Mucosa of stomach (tissue), 1 donor: ENCODE results near the gene TTC23L.

Experiments
- H3K27me3 ChIP-seq: one replicate; pipeline ENCODE4 v1.7.0; 2013; ENCODE audit warnings: mild to moderate bottlenecking, low read length; ENCODE audit not compliant: control insufficient read depth, insufficient read depth
- H3K36me3 ChIP-seq: one replicate; pipeline ENCODE4 v1.7.0; 2013; ENCODE audit warnings: low read length; ENCODE audit not compliant: control insufficient read depth, insufficient read depth
- H3K4me1 ChIP-seq: one replicate; pipeline ENCODE4 v1.7.0; 2013; ENCODE audit warnings: mild to moderate bottlenecking, low read length; ENCODE audit not compliant: control insufficient read depth, insufficient read depth
- H3K4me3 ChIP-seq: one replicate; pipeline ENCODE4 v1.7.0; 2013; ENCODE audit warnings: low read length
- H3K9ac ChIP-seq: one replicate; pipeline ENCODE4 v1.7.0; 2013; ENCODE audit warnings: mild to moderate bottlenecking, low read length, moderate library complexity
- H3K9me3 ChIP-seq: one replicate; pipeline ENCODE4 v1.7.0; 2013; ENCODE audit warnings: mild to moderate bottlenecking, low read length, moderate library complexity; ENCODE audit not compliant: control insufficient read depth
- donor health status: Pancreatic carcinoma.

Gene TTC23L

GRCh38 chr5:34929134-34929719, 90.3 kb downstream of the TTC23L start, which contains the start of gene DNAJC21:
Gene DNAJC21, plus strand, starts transcription at chr5:34929559. Its CDS starts 261 bp downstream, at chr5:34929820.
- H3K9me3 ChIP-seq: no peaks in the 10 kb centered on the region
- peak within 1 kb of the TSS; percentile 45 for H3K4me3 ChIP-seq
- H3K4me1 ChIP-seq: peaks cover 6% of the 10 kb centered on the region
- H3K27me3 ChIP-seq: no peaks in the 10 kb centered on the region
- peak within 1 kb of the TSS; percentile 92 for H3K9ac ChIP-seq
- H3K36me3 ChIP-seq: no peaks in the 10 kb centered on the region

- Histone ChIP-seq H3K9me3 (no peaks in the 10 kb centered on the region), H3K4me1 (peaks cover 5% of the 10 kb centered on the region), H3K36me3 (no peaks in the 10 kb centered on the region), H3K27me3 (no peaks in the 10 kb centered on the region), H3K4me3 (peak overlapping the region; percentile 45), H3K9ac (peak overlapping the region; percentile 92)
These were observed 90.9 kb downstream of the TTC23L start for GRCh38 chr5:34929720-34930461.

DNA sequence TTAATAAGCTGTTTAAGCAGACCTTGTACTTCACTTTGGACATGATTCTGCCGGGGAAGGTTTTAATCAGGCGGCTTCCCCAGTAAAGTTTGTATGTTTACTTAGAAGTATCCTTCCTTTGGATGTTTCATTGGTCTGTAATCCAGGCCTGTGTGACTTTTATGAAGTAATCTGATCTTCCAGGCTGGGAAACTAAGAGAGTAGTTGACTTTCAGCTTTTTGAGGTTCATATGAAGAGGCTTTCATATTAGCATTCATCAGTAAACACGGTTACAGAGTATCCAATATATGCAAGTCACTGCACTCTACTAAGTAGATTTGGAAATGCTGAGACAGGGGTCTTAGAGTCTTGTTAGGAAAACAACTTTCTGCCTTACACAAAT, 91.5 kb downstream of the TTC23L start:
- Histone ChIP-seq H3K36me3 (no peaks in the 10 kb centered on the region), H3K4me1 (peaks cover 5% of the 10 kb centered on the region), H3K9ac (peak overlapping the region; percentile 92), H3K4me3 (peak overlapping the region; percentile 45), H3K27me3 (no peaks in the 10 kb centered on the region), H3K9me3 (no peaks in the 10 kb centered on the region)

- Histone ChIP-seq H3K36me3 (no peaks in the 10 kb centered on the region), H3K4me3 (no peak overlapping the region), H3K9ac (no peak overlapping the region), H3K27me3 (no peaks in the 10 kb centered on the region), H3K4me1 (peaks cover 5% of the 10 kb centered on the region), H3K9me3 (no peaks in the 10 kb centered on the region)
These were observed 91.9 kb downstream of the TTC23L start for GRCh38 chr5:34930870-34931269.

GRCh38 chr5:34932947-34933346, 94.0 kb downstream of the TTC23L start:
- Histone ChIP-seq H3K4me1 (peaks cover 5% of the 10 kb centered on the region), H3K9ac (no peak overlapping the region), H3K27me3 (no peaks in the 10 kb centered on the region), H3K4me3 (no peak overlapping the region), H3K9me3 (no peaks in the 10 kb centered on the region), H3K36me3 (no peaks in the 10 kb centered on the region)

DNA sequence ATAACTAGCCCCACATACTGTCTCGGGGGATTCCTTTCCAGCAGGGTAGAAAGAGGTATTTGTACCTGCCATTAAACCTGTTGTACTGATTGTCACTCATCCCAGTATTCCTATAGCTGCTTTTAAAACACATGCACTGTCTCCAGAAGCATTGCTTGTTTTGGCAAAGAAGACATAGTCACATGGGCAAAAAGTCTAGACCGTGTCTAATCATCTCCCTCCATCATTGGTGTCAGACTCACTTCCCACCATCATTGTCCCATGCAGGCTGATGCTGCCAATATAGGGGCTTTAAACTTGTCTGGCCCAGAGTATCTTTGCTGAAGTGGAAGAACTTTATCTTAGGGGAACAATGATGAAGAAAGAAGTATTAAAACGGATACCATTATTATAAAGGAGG, 103.0 kb downstream of the TTC23L start:
- H3K36me3 ChIP-seq: no peaks in the 10 kb centered on the region
- H3K4me1 ChIP-seq: no peaks in the 10 kb centered on the region
- H3K9ac ChIP-seq: no peak overlapping the region
- no peak overlapping the region for H3K4me3 ChIP-seq
- no peaks in the 10 kb centered on the region for H3K9me3 ChIP-seq
- H3K27me3 ChIP-seq: no peaks in the 10 kb centered on the region

DNA sequence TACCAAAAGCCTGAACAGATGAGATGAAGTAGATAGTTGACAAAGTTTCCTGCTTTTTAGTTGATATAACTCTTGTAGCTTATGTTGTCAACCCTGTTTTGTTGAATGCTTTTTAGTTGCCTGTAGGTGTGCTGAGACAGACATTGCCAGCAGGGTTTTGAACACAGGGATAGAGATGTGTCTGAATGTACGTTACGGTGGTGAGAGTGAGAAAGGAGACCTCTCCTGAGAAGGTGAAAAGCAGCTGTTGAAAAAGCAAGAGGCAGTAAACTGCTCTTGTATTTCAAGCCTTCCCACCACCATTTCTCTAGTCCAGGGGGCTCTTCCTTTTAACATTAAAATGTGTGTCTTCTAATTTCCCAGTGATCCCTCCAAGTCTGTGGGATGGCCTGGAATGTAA, 105.1 kb downstream of the TTC23L start:
- H3K9ac ChIP-seq: no peak overlapping the region
- H3K36me3 ChIP-seq: no peaks in the 10 kb centered on the region
- H3K9me3 ChIP-seq: no peaks in the 10 kb centered on the region
- H3K27me3 ChIP-seq: no peaks in the 10 kb centered on the region
- no peaks in the 10 kb centered on the region for H3K4me1 ChIP-seq
- no peak overlapping the region for H3K4me3 ChIP-seq

GRCh38 chr5:34944460-34945047, 105.6 kb downstream of the TTC23L start:
- Histone ChIP-seq H3K4me3 (no peak overlapping the region), H3K9ac (no peak overlapping the region), H3K36me3 (no peaks in the 10 kb centered on the region), H3K27me3 (no peaks in the 10 kb centered on the region), H3K9me3 (no peaks in the 10 kb centered on the region), H3K4me1 (no peaks in the 10 kb centered on the region)
